ENCODE results near the gene MT2A.

MT2A gene

DNA sequence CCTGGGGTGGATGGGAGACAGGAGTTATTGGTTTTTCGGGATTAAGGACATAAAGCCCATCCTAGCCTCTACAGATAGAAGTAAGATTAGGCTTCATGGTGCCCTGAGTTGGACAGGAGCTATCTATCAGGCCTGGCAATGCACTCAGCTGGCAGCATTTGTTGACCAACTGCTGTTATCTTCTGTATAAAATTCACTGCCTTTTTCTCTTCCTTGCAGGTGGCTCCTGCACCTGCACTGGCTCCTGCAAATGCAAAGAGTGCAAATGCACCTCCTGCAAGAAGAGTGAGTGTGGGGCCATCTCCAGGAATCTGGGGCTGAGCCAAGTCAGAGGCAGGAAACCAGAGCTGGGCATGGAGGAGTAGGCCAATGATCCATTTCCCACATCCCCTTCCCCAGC is 30.7 kb downstream of the MT2A start:
- DNase-seq (ENCODE audit: low read depth) = no peak

DNA sequence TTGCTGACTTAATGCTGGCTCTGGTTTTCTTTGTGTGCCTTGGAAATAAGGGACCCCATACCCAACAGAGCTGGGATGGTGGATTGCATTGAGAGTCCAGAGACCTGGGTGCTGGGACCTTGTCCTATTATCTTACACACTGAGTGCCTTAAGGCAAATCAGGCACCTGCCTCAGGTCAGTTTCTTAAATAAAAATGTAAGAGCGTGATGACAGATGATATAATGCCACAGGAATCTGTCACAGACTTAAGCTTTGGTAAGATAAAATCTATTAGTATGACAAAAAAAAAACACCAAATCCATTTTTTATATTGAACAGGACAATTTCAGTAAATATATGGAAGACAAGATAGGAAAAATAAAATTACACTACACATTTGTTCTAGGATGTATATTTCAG is 31.7 kb downstream of the MT2A start:
- DNase-seq (ENCODE audit: low read depth) = no peak

DNA sequence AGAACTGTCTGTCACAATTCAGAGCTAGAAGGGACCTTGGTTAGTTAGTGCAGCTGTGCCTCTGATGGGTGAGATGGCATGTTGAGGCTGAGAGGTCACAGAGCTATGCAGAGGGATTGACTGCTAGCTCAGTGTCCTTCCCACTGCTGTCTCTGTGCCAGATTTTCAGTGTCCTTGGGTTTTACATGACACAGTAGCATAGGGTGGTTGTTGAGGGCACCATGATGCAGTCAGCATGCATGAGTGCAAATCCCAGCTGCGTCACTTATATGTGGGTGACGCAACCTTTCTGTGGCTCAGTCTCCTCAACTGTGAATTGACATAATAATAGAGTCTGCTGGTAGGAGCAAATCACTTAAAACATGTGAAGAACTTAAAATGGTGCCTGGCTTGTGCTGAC is 32.8 kb downstream of the MT2A start:
- DNase-seq (ENCODE audit: low read depth) = no peak

DNA sequence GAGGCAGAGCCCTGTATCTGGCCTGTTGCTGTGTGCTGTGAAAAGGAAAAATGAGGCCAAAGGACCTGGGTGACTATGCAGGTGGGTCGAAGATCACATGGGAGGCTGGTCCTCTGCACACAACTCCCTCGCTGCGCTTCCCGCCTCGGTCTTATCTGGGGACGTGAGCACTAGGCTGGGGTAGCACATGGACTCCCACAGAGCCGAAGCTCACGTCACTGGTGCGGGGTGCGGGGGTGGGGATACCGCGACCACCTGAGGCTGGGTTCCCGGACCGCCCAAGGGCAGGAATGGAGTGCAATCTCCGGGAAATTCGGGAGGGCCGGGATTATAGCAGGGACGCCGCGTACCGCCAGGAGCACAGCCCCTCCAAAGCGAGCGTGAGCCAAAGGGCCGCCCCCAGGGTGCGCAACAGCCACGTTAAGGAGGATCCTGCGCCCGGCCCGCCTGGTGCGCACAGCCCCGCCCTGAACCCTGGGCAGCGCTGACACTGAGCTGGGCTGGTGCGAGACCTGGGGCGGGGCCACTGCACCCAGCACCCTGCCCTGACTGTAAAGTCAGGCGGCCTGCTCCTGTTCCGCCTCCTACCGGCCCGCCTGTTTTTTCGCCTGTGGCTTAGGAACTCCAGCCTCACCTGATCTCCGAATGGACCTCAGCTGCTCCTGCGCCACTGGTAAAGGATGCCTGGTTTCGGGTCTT is 34.8 kb downstream of the MT2A start:
- DNase-seq (ENCODE audit: low read depth) = no peak

DNA sequence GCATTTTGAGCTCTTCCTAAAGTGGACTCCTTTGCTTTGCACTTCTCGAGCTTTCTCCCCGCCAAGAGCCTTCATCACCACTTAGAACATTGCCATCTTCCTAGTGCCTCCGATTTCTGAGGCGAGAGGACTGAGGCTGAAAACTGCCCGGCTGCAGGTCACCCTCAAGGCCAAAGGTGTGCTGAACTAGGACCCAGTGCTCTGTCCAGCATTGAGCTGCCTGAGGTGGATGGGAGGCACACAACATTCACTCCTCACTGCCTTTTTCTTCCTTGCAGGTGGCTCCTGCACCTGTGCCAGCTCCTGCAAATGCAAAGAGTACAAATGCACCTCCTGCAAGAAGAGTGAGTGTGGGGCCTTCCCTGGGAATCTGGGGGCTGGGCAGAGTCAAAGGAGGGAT is 35.4 kb downstream of the MT2A start:
- DNase-seq (ENCODE audit: low read depth) = no peak

DNA sequence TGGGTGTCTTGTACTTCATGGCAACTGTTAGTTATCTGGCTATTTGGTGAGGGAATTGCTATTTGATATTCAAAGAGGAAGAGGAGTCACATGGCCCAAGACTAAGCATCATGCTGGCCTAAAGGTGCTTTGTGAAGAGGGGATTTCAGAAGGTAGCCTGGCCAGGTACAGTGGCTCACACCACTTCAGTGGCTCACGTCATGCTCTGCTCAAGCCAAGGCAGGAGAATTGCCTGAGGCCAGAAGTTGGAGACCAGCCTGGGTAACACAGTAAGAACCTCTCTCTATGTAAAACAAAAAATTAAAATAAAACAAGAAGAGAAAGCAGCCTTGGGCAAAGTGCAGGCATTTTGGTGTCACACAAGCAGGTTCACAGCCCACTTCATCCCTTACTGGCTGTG is 36.9 kb downstream of the MT2A start:
- DNase-seq (ENCODE audit: low read depth) = no peak

DNA sequence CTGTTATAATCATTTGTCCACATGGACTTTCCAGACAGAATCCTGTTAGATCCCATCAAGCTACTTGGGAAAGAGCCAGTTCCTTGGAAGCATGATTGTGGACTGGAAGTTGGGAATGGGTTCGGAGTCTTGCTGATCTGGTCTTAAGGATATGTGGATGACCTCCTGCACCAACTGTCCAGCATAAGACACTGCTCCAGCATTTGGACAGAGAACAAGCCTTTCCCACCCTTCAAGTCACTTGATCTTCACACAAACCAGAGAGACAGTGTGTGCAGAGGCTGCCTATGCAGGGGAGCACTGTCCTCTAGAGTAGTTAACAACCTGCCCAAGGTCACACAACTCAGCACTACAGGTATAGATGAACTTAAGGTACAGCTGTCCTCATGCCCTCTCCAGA is 37.5 kb downstream of the MT2A start:
- no peak for DNase-seq (ENCODE audit: low read depth)

DNA sequence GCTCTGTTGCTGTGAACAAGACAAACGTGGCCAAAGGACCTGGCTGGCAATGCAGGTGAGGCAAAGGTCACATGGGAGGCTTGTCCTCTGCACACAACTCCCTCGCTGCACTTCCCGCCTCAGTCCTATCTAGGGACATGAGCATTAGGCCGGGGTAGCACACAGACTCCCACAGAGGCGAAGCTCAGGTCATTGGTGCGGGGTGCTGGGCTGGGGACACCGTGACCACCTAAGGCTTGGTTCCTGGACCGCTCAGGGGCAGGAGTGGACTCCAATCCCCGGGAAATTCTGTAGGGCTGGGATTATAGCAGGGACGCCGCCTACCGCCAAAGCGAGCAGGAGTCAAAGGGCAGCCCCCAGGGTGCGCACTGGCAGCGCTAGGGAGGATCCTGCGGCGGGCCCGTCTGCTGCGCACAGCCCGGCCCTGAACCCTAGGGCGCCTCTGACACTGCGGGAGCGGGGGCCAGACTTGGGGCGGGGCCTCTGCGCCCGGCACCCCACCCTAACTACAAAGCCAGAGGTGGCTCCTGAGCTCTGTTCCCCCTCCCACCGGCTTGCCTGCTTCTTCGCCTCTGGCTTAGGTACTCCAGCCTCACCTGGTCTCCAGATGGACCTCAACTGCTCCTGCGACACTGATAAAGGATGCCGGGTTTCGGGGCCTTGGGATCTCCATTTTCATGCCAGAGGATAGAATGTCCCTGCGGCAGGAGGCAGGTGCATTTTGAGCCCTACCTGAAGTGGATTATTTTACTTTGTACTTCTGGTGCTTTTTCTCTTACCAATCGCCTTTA is 39.5 kb downstream of the MT2A start:
- no peak for DNase-seq (ENCODE audit: low read depth)

DNA sequence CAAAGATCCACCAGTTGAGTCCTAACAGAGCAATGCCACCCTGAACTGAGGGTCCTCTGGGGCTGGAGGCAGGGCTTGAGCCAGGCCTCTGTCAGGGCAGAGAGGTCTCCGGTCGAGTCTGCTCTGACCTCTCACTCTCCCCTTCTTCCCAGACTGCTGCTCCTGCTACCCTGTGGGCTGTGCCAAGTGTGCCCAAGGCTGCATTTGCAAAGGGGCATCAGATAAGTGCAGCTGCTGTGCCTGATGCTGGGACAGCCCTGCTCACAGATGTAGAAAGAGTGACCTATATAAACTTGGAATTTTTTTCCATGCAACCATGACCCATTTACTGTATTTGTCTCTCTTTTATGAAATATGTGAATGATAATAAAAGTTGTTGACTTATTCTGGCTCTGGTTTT is 40.9 kb downstream of the MT2A start:
- no peak for DNase-seq (ENCODE audit: low read depth)

DNA sequence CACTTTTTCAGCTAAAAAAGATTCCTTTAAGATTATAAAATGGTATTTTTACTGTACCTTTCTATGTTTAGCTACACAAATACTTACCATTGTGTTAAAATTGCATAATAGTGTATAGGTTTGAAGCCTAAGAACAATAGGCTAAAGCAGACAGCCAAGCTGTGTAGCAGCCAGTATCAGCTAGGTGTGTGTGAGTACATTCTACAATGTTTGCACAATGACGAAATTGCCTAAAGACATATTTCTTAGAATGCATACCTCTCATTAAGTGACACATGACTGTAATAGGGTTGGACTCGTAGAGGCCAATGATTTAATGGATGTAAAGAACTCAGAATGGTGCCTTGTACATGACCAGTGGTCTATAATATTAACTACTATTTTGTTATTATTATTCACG is 41.4 kb downstream of the MT2A start:
- DNase-seq (ENCODE audit: low read depth) = no peak

DNA sequence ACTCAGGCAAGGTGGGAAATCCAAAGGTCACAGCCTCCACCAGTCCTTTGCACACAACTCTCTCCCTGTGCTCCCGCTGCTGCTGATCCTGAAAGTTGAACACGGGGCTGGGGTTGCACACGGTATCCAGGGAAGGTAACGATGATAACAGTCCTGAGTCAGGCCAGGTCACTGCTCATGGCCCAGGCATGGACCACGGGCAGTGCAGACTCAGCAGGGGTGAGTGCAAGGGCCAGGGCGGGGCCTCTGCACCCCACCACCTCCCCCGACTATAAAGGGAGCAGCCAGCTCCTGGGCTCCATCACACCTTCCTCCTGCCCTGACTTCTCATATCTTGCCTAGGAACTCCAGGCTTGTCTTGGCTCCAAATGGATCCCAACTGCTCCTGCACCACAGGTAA is 43.2 kb downstream of the MT2A start, which contains the start of gene MT1B:
TSS of gene MT1B (plus strand) at position 301 of the 400 bp plus-strand sequence. CDS start at position 369, 68 bp downstream.
- no peak for DNase-seq (ENCODE audit: low read depth)

DNA sequence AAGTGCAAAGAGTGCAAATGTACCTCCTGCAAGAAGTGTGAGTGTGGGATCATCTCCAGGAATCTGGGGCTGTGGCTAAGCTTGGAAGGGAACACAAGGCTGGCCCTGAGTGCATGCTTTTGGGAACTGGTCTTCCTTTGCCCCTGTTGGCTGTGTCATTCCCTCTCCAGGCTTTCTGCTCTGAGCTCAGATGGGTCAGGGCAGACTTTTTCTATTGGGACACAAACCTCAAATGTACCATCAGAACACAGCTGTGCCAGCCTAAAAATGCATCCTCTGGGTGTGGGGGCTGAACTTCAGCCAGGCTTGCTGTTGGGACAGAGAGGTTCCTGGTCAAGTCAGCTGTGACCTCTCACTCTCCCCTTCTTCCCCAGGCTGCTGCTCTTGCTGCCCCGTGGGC is 44.2 kb downstream of the MT2A start:
- DNase-seq (ENCODE audit: low read depth) = no peak

DNA sequence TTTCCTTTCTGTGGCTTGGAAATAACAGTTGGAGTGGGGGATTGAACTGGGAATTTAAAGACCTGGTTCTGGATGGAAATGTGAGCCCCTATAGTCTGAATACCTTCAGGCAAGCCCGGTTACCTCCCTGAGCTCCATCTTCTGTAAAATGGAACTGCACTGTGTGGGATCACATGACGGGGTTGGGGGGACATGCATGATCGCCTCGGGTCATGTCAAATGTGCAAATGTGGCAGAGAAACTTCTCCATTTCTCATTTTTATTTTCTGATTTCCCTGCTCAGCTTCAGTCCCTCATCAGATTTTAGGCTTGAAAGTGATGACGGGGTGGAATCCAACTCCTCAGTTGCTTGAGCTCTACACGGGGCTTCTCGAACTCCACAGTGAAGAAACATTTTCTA is 44.8 kb downstream of the MT2A start:
- no peak for DNase-seq (ENCODE audit: low read depth)

DNA sequence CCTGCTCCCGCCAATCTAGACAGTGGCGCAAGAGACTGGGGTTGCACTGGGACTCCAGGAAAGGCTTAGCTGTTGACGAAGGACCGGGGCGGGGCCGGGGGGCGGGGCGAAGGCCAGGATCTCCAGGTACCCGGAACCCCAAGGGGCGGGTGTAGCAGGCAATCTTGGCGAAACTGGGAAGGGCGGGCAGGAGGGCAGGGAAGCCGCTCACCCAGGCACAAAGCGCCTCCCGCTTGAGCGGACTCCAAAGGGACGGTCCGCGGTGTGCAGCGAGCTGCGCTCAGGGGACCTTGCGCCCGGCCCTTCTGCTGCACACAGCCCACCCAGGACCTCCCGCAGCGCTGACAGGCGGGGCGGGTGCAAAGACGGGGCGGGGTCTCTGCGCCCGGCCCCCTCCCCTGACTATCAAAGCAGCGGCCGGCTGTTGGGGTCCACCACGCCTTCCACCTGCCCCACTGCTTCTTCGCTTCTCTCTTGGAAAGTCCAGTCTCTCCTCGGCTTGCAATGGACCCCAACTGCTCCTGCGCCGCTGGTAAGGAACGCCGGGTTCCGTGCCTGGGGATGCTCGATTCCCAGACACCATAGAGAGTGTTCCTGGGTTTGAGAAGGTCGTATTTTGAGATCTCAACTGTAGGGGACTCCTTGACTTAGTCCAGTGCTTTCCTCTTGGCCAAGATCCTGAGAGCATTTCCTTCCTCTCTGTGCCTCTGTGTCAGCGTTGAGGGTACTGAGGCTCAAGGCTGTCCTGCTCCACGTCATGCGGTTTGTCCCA is 49.4 kb downstream of the MT2A start, which contains the start of gene MT1F:
TSS of gene MT1F (plus strand) at position 405 of the 772 bp plus-strand sequence. CDS start at position 505, 100 bp downstream.
- no peak for DNase-seq (ENCODE audit: low read depth)

DNA sequence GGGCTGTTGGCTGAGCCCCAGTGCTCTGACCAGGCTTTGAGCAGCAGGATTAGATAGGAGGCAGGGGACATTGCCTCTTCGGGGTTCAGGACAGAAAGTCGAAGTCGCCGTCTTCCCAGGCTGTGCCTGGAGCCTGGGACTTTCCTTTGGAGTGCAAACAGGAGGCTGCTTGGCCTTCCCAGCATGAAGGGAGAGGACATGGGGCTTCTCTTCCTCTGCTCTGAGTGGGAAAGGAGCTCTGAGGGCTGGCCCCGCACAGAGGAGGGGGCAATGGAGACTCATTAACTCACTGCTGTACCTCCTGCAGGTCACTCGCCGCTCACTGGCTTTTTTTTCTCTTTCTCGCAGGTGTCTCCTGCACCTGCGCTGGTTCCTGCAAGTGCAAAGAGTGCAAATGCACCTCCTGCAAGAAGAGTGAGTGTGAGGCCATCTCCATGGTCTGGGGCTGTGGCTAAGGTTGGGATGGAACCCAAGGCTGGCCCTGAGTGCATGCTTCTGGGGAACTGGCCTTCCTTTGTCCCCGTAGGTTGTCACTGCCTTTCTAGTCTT is 50.0 kb downstream of the MT2A start:
- no peak for DNase-seq (ENCODE audit: low read depth)
